ENCODE data around the gene PPFIBP2. TPM values are rescaled to one million over a fixed set of nuclear protein-coding genes. Genes with fewer than 3 reads are reported as not detected.

PPFIBP2 gene
- total and polyA plus RNA-seq, 2 of the 13 experiments (the other 11 are each of a cell fraction or from before 2014, with no cell fraction given) = 15.0 to 52.5 TPM

- TF ChIP-seq SP5 (CRISPR knock-in tag; IDR thresholded peaks at IDR 0.05; ENCODE audit: borderline replicate concordance, low read depth) (peak; percentile 45; the same call in 1 of the 2 replicates), ZNF337 (CRISPR knock-in tag; IDR thresholded peaks at IDR 0.05; ENCODE audit: borderline replicate concordance, low read depth) (no peak), MYPOP (CRISPR knock-in tag; IDR thresholded peaks at IDR 0.05) (no peak), ZNF841 (CRISPR knock-in tag; IDR thresholded peaks at IDR 0.05; ENCODE audit: borderline replicate concordance) (no peak), NCOA2 (CRISPR knock-in tag; IDR thresholded peaks at IDR 0.05) (peak; percentile 88), SNRNP70 (IDR thresholded peaks at IDR 0.05; ENCODE audit: low read depth, low read length) (no peak), PAXIP1 (CRISPR knock-in tag; conservative IDR thresholded peaks at IDR 0.05) (peak; percentile 95), ELF1 (CRISPR knock-in tag; IDR thresholded peaks at IDR 0.05) (peak; percentile 26; the same call in 1 of the 2 replicates), ZNF883 (CRISPR knock-in tag; IDR thresholded peaks at IDR 0.05; ENCODE audit: not compliant biosample characterization) (no peak), ZNF776 (CRISPR knock-in tag; IDR thresholded peaks at IDR 0.05) (no peak), SCMH1 (CRISPR knock-in tag; IDR thresholded peaks at IDR 0.05; ENCODE audit: borderline replicate concordance) (no peak), SP1 (IDR thresholded peaks at IDR 0.05) (no peak), SP1 (CRISPR knock-in tag; IDR thresholded peaks at IDR 0.05) (no peak), SALL1 (CRISPR knock-in tag; IDR thresholded peaks at IDR 0.05) (peak; percentile 34), HHEX (CRISPR knock-in tag; IDR thresholded peaks at IDR 0.05) (no peak; the same call in 1 of the 2 replicates), ZNF513 (CRISPR knock-in tag; conservative IDR thresholded peaks at IDR 0.05) (no peak)
- TF ChIP-seq, protein P1, sequence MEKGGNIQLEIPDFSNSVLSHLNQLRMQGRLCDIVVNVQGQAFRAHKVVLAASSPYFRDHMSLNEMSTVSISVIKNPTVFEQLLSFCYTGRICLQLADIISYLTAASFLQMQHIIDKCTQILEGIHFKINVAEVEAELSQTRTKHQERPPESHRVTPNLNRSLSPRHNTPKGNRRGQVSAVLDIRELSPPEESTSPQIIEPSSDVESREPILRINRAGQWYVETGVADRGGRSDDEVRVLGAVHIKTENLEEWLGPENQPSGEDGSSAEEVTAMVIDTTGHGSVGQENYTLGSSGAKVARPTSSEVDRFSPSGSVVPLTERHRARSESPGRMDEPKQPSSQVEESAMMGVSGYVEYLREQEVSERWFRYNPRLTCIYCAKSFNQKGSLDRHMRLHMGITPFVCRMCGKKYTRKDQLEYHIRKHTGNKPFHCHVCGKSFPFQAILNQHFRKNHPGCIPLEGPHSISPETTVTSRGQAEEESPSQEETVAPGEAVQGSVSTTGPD (CRISPR knock-in tag; IDR thresholded peaks at IDR 0.05) = peak; percentile 76; the same call in 1 of the 2 replicates
- TF ChIP-seq, protein P2, sequence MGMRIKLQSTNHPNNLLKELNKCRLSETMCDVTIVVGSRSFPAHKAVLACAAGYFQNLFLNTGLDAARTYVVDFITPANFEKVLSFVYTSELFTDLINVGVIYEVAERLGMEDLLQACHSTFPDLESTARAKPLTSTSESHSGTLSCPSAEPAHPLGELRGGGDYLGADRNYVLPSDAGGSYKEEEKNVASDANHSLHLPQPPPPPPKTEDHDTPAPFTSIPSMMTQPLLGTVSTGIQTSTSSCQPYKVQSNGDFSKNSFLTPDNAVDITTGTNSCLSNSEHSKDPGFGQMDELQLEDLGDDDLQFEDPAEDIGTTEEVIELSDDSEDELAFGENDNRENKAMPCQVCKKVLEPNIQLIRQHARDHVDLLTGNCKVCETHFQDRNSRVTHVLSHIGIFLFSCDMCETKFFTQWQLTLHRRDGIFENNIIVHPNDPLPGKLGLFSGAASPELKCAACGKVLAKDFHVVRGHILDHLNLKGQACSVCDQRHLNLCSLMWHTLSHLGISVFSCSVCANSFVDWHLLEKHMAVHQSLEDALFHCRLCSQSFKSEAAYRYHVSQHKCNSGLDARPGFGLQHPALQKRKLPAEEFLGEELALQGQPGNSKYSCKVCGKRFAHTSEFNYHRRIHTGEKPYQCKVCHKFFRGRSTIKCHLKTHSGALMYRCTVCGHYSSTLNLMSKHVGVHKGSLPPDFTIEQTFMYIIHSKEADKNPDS (CRISPR knock-in tag; IDR thresholded peaks at IDR 0.05) = peak; percentile 57; the same call in 1 of the 2 replicates
These were observed 58.4 kb downstream of the PPFIBP2 start (continued) for GRCh38 chr11:7572001-7572712.
